22Rv1 (cell line): Measurements from ENCODE around the gene KLRC2.
"Not testable (repeated sequence)": the region's sequence is repeated elsewhere in the genome, so short reads cannot be mapped to it uniquely, and the experiment has no call there.

Experiments used
- CTCF ChIP-seq: fragments of 450-650 bp; IDR thresholded peaks from 2 replicates; pipeline ENCODE4 v1.5.1; 2017; ENCODE audit warnings: mild to moderate bottlenecking
- ZFX ChIP-seq: fragments of 450-650 bp; IDR thresholded peaks from 2 replicates; pipeline ENCODE4 v1.6.1; 2017; ENCODE audit warnings: antibody characterized with exemption, borderline replicate concordance

- not testable (repeated sequence) for TF ChIP-seq CTCF, ZFX
Measured at GRCh38 chr12:10481901-10482300, 46.1 kb upstream of the KLRC2 start.
